ENCODE results near the gene CLTCL1. TPM values are rescaled to one million over a fixed set of nuclear protein-coding genes. Genes with fewer than 3 reads are reported as not detected.

CLTCL1 gene
- total RNA-seq, 3 donors from 2014 or later (not counting 1 experiment from before 2014, with no cell fraction given) = 0.86 to 1.2 (median 1.2) TPM

GRCh38 chr22:19234126-19234896 lies 57.2 kb downstream of the CLTCL1 start:
- Mint-ChIP-seq H3K4me3 (no peak overlapping the region), H3K4me1 (no peaks in the 10 kb centered on the region), H3K36me3 (no peaks in the 10 kb centered on the region), H3K9me3 (no peaks in the 10 kb centered on the region), H3K27ac (no peak overlapping the region), H3K27me3 (ENCODE audit: low read depth in 2 of 2) (peaks cover 13 to 28% of the 10 kb centered on the region in 2 donors)
- DNase-seq (no peak), ATAC-seq (no peak)
- H3K27me3 ChIP-seq (ENCODE audit: control insufficient read depth, insufficient read depth, low read length) = no peaks in the 10 kb centered on the region
- no peak overlapping the region for H3K4me3 ChIP-seq (ENCODE audit: low read length)
- WGBS (ENCODE audit: insufficient coverage) = 89% methylated on average over 14 of the region's 14 CpGs
- intact Hi-C loops (cut with micrococcal nuclease) = no loop called here
- H3K4me1 ChIP-seq (ENCODE audit: control insufficient read depth, insufficient read depth, low read length) = no peaks in the 10 kb centered on the region
- TF ChIP-seq CTCF (IDR thresholded peaks at IDR 0.05) = no peak
- H3K27ac ChIP-seq (ENCODE audit: low read length) = no peak overlapping the region
- no peaks in the 10 kb centered on the region for H3K36me3 ChIP-seq (ENCODE audit: control insufficient read depth, insufficient read depth, low read length)
- H3K9me3 ChIP-seq (ENCODE audit: control insufficient read depth, insufficient read depth, low read length) = no peaks in the 10 kb centered on the region

GRCh38 chr22:19233189-19233661 lies 58.3 kb downstream of the CLTCL1 start:
- 90% methylated on average over 11 of the region's 11 CpGs for WGBS (ENCODE audit: insufficient coverage)
- H3K27ac Mint-ChIP-seq = no peak overlapping the region
- intact Hi-C loops (cut with micrococcal nuclease) = no loop called here
- no peaks in the 10 kb centered on the region for H3K27me3 ChIP-seq (ENCODE audit: control insufficient read depth, insufficient read depth, low read length)
- no peak for TF ChIP-seq CTCF (IDR thresholded peaks at IDR 0.05)
- H3K4me3 ChIP-seq (ENCODE audit: low read length) = no peak overlapping the region
- no peaks in the 10 kb centered on the region for H3K9me3 ChIP-seq (ENCODE audit: control insufficient read depth, insufficient read depth, low read length)
- H3K36me3 Mint-ChIP-seq = no peaks in the 10 kb centered on the region
- no peaks in the 10 kb centered on the region for H3K9me3 Mint-ChIP-seq
- H3K27me3 Mint-ChIP-seq (ENCODE audit: low read depth in 2 of 2) = peaks cover 13 to 28% of the 10 kb centered on the region in 2 donors
- DNase-seq = no peak
- no peaks in the 10 kb centered on the region for H3K4me1 ChIP-seq (ENCODE audit: control insufficient read depth, insufficient read depth, low read length)
- ATAC-seq = no peak
- H3K36me3 ChIP-seq (ENCODE audit: control insufficient read depth, insufficient read depth, low read length) = no peaks in the 10 kb centered on the region
- no peaks in the 10 kb centered on the region for H3K4me1 Mint-ChIP-seq
- H3K27ac ChIP-seq (ENCODE audit: low read length) = no peak overlapping the region
- no peak overlapping the region for H3K4me3 Mint-ChIP-seq

- no peak for TF ChIP-seq CTCF (IDR thresholded peaks at IDR 0.05)
- H3K27me3 ChIP-seq (ENCODE audit: control insufficient read depth, insufficient read depth, low read length) = no peaks in the 10 kb centered on the region
- H3K4me1 ChIP-seq (ENCODE audit: control insufficient read depth, insufficient read depth, low read length) = no peaks in the 10 kb centered on the region
- ATAC-seq (no peak), DNase-seq (no peak)
- Mint-ChIP-seq H3K9me3 (no peaks in the 10 kb centered on the region), H3K36me3 (no peaks in the 10 kb centered on the region), H3K27ac (no peak overlapping the region), H3K4me1 (no peaks in the 10 kb centered on the region), H3K27me3 (ENCODE audit: low read depth in 2 of 2) (peaks cover 13 to 28% of the 10 kb centered on the region in 2 donors), H3K4me3 (no peak overlapping the region)
- no peaks in the 10 kb centered on the region for H3K9me3 ChIP-seq (ENCODE audit: control insufficient read depth, insufficient read depth, low read length)
- no peak overlapping the region for H3K27ac ChIP-seq (ENCODE audit: low read length)
- intact Hi-C loops (cut with micrococcal nuclease) = no loop called here
- H3K36me3 ChIP-seq (ENCODE audit: control insufficient read depth, insufficient read depth, low read length) = no peaks in the 10 kb centered on the region
- H3K4me3 ChIP-seq (ENCODE audit: low read length) = no peak overlapping the region
- no CpG with 5 or more reads among the region's 2 CpGs for WGBS (ENCODE audit: insufficient coverage)
Observed at GRCh38 chr22:19232623-19233022, 58.9 kb downstream of the CLTCL1 start.

Measured in natural killer cell (primary cell).